COLO829 (cell line): ENCODE data around the gene EIF6.
A peak's percentile ranks its signal among the peaks of the same experiment; 100 is the strongest.
"Not testable (repeated sequence)": the region's sequence is repeated elsewhere in the genome, so short reads cannot be mapped to it uniquely, and the experiment has no call there.

Source experiments
- DNase-seq: peaks from one replicate; pipeline ENCODE4 v3.0.0; 2012; ENCODE audit warnings: low spot score

Gene EIF6

DNA sequence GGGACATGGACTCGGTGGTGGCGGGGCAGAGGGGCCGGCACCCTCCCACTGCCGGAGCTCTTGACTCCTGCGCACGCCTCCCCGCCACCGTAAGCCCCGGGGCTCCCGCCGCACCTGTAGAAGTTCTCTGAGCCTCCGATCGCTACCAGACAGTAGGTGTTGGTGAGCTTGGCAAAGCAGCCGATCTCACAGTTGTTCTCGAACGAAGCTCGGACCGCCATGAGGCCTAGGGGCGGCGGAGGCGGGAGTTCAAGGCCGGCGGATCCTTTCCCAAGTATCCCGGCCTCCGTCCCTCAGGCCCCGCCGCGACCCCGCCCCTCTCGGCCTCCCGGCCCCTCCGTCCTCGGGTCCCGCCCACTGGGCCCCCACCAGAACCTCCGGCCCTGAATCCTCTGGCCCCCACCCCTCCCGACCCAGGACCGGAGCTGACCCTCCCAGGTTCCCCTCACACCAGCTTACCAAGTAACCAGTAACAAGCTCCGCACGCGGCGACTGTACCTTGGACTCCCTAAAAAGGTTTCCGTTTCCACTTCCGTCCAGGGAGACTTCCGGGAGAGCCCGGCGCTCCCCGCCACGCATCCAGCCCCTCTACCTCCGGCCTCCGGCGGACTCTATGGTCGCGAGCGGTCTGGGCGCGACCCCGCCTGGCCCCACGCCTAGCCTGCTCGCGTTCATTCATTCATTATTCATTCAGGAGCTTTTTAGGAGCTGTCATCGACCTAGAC lies at the start of gene EIF6:
EIF6 (minus strand) TSS at position 506 of the 725 bp plus-strand sequence; CDS start at position 221, 285 bp downstream.
- peak; percentile 87 for DNase-seq

- peak; percentile 76 for DNase-seq
Measured at GRCh38 chr20:35333606-35334005, 49.0 kb upstream of the EIF6 start.

- DNase-seq, result no peak
Measured at GRCh38 chr20:35332540-35333200, 48.1 kb upstream of the EIF6 start.

DNA sequence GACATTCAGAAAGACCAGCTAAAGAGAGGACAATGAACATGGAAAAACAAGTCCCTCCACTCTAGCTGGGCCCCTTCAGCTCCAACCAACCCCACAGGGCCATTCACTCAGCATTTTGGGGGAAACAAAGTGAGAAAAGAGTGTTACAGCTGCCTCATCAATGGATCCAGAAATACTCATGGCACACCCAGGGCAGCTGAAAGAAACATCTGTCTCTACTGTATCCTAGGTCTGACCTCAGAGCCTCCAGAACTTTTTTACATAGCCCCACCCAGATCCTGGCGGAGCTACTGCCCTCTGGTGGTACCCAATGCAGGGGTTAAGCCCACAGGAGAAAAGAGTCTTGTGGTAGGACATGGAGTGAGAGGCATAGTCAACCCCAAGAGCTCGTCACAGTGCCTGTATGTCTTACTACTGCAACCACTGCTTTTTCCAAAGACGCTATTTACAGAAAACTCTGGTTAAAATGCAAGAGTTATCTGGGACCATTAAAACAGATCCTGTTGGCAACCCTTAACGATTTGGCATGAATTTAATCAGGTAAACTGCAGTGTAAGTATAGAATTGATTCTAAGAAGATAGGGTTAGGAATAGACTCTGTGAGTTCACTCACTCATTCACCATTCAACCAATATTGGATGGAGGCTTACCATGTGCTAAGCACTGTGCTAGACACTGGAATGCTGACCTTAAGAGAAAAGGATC lies 45.0 kb upstream of the EIF6 start:
- peak; percentile 66 for DNase-seq

GRCh38 chr20:35328689-35329088 lies 44.1 kb upstream of the EIF6 start:
- DNase-seq, result no peak

- DNase-seq, result no peak
Measured at GRCh38 chr20:35328095-35328685, 43.6 kb upstream of the EIF6 start.

GRCh38 chr20:35327074-35327976 lies 42.8 kb upstream of the EIF6 start:
- peak; percentile 69 for DNase-seq

GRCh38 chr20:35326740-35327073 lies 42.1 kb upstream of the EIF6 start:
- DNase-seq, result no peak

GRCh38 chr20:35326021-35326739 lies 41.6 kb upstream of the EIF6 start:
- DNase-seq, result no peak

DNA sequence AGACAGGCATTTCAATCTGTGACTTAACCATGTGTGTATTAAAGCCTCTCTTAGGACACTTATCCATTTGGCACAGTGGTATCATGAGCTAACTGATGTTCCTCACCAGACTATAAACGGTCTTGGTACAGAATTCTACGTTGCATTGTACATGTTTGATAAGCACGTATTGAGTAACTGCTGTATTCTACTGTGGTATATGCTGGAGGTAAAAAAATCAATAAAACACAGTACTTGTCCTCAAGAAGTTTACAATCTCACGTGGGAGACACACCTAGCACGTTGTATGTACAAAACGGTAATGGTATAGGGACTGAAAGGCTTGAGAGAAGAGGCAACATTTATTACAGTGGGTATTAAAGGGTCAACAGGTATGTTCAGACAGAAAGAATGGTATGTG lies 40.8 kb upstream of the EIF6 start:
- DNase-seq, result no peak

DNA sequence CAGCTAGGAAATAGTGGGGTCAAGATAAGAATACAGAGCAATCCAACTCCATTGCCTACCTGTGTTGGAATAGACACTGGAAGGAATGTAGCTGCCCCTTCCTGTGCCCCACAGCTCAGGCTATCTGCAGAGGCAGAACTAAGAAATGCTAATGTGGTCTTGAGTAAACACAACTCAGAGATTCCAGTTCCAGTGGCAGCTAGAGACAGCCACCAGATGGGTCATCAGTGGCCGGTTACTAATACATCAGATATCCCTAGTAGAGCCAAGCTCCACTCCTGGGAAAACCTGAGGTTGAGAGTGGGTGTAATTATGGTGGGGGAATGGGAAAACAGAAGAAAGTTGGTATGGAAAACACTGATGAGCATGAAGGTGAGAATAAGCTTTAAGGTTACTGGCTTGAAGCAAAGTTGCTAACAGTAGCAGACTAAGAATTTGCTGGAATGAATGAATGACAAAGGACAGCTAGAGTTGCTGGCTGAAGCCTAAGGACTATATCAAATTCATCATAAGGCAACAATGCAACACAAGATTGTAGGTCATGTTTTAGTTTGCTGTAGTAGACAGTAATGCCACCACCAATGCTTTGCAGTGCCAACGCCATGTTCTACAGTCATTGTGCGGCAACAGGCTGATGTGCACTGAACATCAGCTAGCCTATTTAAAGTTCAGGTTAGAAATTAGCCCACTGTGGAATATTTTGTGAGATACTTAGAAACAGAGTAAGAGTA lies 36.0 kb upstream of the EIF6 start:
- no peak for DNase-seq

DNA sequence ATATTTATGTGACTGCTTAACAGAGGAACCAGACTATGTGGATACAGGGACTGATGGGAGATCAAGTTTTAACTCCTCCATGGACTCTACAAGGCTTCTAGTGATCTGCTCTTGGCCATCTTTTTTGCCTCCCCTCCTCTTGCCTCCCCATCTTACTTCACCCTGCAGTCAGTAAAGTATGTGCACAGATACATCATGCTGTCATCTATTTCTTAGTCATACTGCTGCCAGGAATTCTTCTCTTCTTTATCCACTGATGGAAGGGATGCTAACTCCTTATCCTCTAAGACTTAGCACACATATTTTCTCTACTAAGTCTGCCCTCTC lies 35.3 kb upstream of the EIF6 start:
- no peak for DNase-seq

DNA sequence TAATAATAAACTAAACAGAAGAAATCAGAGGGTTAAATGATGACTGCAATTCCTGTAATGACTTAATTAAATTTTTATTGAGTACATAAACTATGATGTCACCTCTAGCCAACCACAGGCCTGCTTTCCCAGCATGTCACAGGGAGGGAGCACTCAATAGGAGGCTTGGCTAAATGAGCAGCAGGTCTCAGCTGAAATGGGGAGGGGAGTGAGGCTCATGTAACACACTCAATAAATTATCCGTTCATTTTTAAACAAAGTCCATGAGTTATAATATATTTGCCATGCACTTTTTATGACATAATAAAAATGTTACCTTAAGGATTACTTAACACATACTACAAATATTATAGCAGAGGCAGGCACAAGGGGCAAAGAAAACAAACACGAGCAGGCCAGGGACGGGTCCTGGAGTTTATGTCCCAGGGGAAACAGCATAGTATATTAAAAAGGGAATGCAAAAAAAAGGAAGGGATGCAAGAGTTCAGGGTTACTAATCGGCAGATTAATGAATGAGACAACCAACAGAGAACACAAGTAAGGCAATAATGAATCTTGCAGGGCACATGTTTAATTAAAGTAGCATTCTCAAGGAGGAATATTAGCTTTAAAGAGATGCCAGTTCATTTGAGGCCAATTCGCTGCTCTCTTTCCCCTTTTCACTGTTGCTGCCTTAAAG lies 34.8 kb upstream of the EIF6 start:
- no peak for DNase-seq

- DNase-seq, result no peak
Measured at GRCh38 chr20:35318502-35319157, 34.1 kb upstream of the EIF6 start.

GRCh38 chr20:35317416-35318210 lies 33.0 kb upstream of the EIF6 start:
- no peak for DNase-seq

GRCh38 chr20:35316086-35316485 lies 31.5 kb upstream of the EIF6 start:
- DNase-seq, result no peak

- DNase-seq, result not testable (repeated sequence)
Measured at GRCh38 chr20:35315632-35316020, 31.1 kb upstream of the EIF6 start.

GRCh38 chr20:35314816-35315631 lies 30.5 kb upstream of the EIF6 start:
- no peak for DNase-seq
